GM21423 (cell line): ENCODE data around the gene PTPRG.

Experiments used
- ATAC-seq: cut with Tn5 transposase; IDR thresholded peaks from one replicate; pipeline ENCODE4 v1.9.1; 2021; ENCODE audit warnings: mild to moderate bottlenecking, moderate library complexity; ENCODE audit not compliant: unreplicated experiment

PTPRG gene

GRCh38 chr3:62193586-62194345 lies 632.4 kb downstream of the PTPRG start:
- ATAC-seq = no peak

GRCh38 chr3:62197350-62198012 lies 636.1 kb downstream of the PTPRG start:
- ATAC-seq = no peak

- ATAC-seq = no peak
Observed at GRCh38 chr3:62199126-62199525, 637.8 kb downstream of the PTPRG start.

- no peak for ATAC-seq
Observed at GRCh38 chr3:62201438-62202035, 640.2 kb downstream of the PTPRG start.

GRCh38 chr3:62203152-62203551 lies 641.8 kb downstream of the PTPRG start:
- ATAC-seq = no peak

- ATAC-seq = no peak
Observed at GRCh38 chr3:62203561-62203960, 642.2 kb downstream of the PTPRG start.

GRCh38 chr3:62207197-62207596 lies 645.8 kb downstream of the PTPRG start:
- no peak for ATAC-seq

GRCh38 chr3:62208385-62208784 lies 647.0 kb downstream of the PTPRG start:
- ATAC-seq = no peak

- no peak for ATAC-seq
Observed at GRCh38 chr3:62209101-62209500, 647.7 kb downstream of the PTPRG start.

GRCh38 chr3:62210011-62210410 lies 648.6 kb downstream of the PTPRG start:
- no peak for ATAC-seq

GRCh38 chr3:62211675-62212429 lies 650.5 kb downstream of the PTPRG start:
- no peak for ATAC-seq

- ATAC-seq = no peak
Observed at GRCh38 chr3:62214850-62215249, 653.5 kb downstream of the PTPRG start.

GRCh38 chr3:62220616-62221015 lies 659.2 kb downstream of the PTPRG start:
- ATAC-seq = no peak

- ATAC-seq = no peak
Observed at GRCh38 chr3:62225051-62225450, 663.7 kb downstream of the PTPRG start.

GRCh38 chr3:62226601-62227339 lies 665.4 kb downstream of the PTPRG start:
- ATAC-seq = no peak

GRCh38 chr3:62228467-62228866 lies 667.1 kb downstream of the PTPRG start:
- no peak for ATAC-seq

- ATAC-seq = no peak
Observed at GRCh38 chr3:62229211-62229610, 667.8 kb downstream of the PTPRG start.

GRCh38 chr3:62229908-62230307 lies 668.5 kb downstream of the PTPRG start:
- no peak for ATAC-seq

GRCh38 chr3:62233065-62233464 lies 671.7 kb downstream of the PTPRG start:
- ATAC-seq = no peak

- ATAC-seq = no peak
Observed at GRCh38 chr3:62236016-62236415, 674.6 kb downstream of the PTPRG start.
